HG03045 (cell line): ENCODE data around the gene PSMD8.
"Not testable (repeated sequence)": the region's sequence is repeated elsewhere in the genome, so short reads cannot be mapped to it uniquely, and the experiment has no call there.

ENCODE experiments used
- ATAC-seq: cut with Tn5 transposase; IDR thresholded peaks from one replicate; pipeline ENCODE4 v1.9.1; 2021; ENCODE audit warnings: mild to moderate bottlenecking, moderate library complexity; ENCODE audit not compliant: unreplicated experiment

PSMD8 gene

DNA sequence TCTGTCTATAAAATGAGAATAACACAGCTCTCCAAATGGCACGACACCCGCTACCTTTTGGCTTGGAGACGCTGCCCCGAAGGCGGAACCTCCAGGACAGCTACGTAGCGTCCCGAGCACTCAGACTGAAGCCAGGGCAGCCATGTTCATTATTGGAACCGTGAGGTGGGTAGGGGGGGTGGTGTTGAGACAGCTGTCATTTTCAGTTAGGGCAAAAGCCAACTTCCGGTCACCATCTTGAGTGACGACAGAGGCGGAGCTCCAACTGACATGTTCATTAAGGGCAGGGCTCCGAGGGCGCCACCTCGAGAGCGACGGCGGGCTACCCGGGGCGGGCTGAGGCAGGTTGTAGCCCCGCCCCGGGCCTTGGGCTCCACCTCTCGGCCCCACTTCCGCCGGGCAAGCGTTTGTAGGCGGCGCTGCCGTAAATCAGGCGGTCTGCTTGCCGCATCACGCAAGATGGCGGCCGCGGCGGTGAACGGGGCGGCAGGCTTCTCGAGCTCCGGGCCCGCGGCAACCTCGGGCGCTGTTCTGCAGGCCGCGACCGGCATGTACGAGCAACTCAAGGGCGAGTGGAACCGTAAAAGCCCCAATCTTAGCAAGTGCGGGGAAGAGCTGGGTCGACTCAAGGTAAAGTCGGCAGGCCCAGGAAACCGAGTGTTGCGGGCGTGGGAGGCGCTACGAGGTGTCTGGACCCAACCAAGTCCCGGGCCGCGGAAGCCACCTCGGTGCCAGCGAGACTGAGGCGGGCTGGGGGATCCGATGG is at the start of gene PSMD8:
Gene PSMD8, plus strand, starts transcription at position 240 of the 766 bp plus-strand sequence. Its CDS starts 31 bp downstream, at position 271.
- peak; percentile 93 for ATAC-seq

DNA sequence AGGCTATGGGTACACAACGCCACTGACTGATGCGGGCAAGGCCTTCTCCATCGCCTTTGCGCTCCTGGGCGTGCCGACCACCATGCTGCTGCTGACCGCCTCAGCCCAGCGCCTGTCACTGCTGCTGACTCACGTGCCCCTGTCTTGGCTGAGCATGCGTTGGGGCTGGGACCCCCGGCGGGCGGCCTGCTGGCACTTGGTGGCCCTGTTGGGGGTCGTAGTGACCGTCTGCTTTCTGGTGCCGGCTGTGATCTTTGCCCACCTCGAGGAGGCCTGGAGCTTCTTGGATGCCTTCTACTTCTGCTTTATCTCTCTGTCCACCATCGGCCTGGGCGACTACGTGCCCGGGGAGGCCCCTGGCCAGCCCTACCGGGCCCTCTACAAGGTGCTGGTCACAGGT is 47.8 kb upstream of the PSMD8 start:
- no peak for ATAC-seq

DNA sequence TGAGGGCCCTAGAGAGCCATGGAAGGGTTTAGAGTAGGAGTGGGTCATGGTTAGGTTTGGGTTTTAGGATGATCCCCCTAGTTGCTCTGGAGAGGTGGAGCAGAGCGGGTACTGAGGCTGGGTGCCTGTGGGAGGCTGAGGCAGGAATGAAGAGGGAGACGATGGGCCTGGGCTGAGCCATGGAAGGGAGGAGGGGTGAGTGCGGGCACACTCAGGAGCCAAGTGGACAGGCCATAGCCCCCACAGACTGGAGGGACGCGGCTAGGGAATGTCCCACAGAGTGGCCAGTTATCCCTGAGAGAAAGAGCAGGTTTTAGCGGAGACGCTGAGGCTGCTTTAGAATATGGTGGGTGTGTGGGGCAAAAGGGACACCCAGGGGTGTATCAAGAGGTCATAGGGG is 44.7 kb upstream of the PSMD8 start:
- no peak for ATAC-seq

DNA sequence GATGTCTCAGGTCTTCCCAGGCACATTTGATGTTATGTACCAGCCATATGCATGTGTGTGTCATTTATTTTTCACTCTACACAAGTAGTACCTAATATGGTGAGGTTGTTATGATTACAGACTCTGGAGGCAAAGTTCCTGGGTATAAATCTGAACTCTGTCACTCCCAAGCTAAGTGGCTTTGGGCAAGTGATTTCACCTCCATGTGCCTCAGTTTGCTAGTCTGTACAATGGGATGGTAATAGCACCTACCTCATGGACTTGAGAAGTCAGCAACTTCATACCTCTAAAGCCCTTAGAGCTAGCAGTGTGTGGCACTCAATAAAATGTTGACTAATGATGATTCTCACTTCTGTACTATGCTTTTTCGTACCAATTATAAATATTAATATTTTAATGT is 42.6 kb upstream of the PSMD8 start:
- ATAC-seq, result no peak

DNA sequence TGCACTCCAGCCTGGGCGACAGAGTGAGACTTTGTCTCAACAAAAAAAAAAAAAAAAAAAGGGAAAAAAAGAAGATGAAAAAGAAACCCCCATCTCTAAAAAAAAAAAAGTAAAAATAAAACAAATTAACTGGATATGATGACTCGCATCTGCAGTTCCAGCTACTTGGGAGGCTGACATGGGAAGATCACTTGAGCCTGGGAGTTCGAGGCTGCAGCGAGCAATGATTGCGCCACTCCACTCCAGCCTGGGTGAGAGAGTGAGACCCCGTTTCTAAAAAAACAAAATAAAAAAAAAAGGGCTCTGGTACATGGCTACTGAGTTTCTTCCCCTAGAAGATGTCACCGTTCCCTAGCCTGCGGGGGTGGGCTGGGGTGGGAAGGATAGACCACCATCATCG is 41.1 kb upstream of the PSMD8 start:
- no peak for ATAC-seq

DNA sequence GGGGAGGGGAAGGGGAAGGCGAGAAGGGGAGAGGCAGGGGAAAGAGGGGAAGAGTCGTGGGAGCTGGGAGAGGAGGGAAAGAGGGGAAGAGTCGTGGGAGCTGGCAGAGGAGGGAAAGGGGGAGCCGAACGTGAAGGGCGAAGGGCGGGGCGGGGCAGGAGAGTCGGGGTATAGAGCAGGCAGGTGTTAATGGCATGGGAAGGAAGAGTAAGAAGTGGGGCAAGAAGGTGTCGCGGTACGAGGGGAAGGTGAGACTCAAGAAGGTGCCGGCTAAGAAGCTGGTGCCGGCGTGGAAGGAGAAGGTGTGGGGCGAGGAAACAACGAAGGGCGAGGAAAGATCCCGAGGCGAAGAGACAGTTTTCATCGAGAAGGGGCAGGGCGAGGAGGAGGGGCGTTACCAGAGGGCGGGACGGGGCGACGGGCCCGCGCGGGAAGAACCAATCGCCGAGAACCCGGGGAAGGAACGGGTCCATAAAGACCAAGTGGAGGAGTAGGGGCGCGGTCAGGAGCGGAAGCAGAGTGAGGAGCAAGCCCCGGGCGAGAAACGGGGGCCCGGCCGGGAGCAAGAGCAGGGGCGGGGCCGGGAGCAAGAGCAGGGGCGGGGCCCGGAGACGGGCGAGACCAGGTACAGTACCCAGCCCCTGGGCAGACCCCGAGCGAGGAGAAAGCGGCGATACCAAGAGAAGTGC is 38.3 kb upstream of the PSMD8 start:
- ATAC-seq, result peak; percentile 77

DNA sequence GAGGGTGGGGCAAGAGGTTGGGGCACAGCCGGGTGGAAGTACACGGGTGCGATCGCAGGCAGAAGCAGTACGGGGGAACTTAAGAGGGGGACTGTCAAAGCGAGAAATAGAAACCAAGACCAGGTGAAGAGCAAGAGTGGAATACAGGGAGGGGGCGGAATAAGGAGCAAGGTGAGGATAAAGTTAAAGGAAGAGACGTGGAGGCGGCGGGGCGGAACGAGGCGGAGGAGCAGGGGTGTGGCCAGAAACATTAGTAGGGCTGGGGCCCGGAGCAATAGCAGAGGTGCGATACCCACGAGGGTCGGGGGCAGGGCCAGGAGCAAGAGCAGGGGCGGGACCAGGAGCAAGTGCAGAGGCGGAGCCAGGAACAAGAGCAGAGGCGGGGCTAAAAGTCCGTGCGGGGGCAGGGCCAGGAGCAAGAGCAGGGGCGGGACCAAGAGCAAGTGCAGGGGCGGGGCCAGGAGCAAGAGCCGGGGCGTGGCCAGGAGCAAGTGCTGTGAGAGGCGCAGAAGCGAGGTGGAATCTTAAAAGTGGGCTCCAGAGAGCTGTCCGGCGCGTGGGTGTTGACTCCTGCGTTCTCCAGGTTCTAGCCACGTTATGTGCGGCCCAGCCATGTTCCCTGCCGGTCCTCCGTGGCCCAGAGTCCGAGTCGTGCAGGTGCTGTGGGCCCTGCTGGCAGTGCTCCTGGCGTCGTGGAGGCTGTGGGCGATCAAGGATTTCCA is 37.6 kb upstream of the PSMD8 start:
- peak; percentile 55 for ATAC-seq

DNA sequence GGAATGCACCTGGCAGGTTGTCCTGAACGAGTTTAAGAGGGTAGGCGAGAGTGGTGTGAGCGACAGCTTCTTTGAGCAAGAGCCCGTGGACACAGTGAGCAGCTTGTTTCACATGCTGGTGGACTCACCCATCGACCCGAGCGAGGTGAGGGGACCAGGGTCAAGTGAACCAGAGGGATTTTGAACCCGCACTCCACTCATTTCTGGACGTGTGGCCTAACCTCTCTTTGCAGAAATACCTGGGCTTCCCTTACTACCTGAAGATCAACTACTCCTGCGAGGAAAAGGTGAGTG is 37.1 kb upstream of the PSMD8 start:
- ATAC-seq, result no peak

DNA sequence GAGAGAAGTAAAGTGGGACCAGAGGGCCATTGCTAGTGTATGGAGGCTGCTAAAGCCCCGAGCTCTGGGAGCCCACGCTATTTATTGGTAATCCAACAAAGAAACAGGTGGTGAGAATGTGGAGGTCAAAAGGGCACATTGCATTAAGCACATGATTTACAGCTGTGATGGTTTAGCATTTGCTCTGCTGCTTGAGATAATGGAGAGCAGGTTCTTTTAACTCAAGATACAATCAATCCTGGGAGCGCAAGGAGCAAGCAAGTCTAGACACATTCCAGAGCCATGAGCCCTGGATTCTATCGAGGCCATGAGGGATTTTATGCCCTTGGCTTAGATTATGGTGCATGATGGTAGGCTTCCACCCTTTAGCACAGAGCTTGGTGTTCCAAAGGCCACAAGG is 35.4 kb upstream of the PSMD8 start:
- not testable (repeated sequence) for ATAC-seq

DNA sequence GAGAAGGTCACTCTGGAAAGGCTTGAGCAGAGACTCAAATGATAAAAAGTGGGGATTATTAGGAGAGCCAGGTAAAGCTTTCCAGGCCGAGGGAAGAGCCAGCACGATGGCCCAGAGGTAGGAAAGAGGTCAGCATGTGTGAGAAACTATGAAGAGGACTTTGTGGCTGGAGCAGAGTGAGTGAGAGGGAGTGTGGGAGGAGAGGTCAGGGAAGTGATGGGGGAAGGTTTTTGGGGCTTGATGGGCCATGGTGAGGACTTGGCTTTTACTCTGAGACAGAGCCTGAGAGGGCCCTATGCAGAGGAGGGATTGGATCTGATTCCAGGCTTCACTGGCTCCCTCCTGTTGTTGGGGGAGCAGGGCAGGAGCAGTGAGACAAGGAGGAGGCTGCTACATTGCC is 33.4 kb upstream of the PSMD8 start:
- no peak for ATAC-seq

DNA sequence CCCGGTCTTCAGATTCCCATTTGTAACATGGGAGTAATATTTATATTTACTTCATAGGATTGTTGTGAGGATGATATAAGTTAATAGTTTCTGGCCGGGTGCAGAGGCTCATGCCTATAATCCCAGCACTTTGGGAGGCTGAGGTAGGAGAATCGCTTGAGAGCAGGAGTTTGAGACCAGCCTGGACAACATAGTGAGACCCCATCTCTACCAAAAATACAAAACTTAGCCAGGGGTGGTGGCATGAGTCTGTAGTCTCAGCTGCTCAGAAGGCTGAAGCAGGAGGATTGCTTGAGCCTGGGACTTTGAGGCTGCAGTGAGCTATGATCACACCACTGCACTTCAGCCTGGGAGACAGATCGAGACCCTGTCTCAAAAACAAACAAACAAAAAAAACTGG is 27.5 kb upstream of the PSMD8 start:
- no peak for ATAC-seq

DNA sequence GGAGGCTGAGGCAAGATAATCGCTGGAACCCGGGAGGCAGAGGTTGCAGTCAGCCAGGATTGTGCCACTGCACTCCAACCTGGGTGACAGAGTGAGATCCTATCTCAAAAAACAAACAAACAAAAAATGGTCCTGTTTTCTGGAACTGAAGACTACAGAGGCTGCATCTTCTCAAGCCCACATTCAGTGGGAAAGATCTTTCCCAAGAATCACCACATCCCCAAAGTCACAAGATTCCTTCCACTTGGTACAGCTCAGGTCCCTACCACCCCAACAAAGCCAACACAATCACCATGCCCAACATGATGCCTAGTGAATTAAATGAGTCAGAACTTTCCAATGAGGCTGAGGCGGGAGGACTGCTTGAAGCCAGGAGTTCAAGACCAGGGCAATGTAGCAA is 23.5 kb upstream of the PSMD8 start:
- no peak for ATAC-seq

DNA sequence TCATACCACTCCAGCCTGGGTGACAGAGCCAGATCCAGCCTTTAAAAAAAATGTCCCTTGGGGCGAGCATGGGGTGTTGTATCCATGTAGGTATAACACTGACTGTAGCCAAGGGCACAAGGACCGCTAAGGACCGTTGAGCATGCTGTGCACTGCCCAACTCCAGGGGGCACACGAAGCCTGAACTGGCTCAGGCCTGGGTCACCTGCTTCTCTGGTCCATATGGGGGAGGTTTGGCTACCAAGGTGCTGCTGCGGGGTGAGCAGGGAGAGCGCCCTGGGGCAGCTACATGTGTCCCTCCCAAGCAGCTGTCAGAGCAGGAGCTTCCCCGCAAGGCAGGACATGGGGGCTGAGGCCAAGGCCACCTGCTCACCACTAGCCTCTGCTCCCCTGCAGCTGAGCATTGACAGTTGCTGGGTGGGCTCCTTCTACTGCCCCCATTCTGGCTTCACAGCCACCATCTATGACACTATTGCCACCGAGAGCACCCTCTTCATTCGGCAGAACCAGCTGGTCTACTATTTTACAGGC is 22.4 kb upstream of the PSMD8 start:
- ATAC-seq, result no peak

DNA sequence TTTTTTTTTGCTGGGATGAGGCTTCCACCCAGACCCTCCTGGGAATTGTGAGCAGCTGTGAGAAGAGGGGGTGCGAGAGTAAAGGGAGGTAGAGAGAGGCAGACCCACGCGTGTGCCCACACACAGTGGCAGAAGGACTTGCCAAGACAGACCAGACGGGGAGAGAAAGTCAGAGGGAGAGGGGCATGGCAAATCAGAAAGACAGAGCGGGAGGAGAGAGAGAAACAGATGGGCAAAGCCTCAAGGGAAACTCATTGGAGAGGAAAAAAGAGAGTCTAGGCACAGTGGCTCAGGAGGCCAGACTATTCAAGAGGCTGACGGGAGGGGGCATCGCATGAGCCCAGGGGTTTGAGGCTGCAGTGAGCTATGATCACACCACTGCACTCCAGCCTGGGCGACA is 21.8 kb upstream of the PSMD8 start:
- ATAC-seq, result no peak

DNA sequence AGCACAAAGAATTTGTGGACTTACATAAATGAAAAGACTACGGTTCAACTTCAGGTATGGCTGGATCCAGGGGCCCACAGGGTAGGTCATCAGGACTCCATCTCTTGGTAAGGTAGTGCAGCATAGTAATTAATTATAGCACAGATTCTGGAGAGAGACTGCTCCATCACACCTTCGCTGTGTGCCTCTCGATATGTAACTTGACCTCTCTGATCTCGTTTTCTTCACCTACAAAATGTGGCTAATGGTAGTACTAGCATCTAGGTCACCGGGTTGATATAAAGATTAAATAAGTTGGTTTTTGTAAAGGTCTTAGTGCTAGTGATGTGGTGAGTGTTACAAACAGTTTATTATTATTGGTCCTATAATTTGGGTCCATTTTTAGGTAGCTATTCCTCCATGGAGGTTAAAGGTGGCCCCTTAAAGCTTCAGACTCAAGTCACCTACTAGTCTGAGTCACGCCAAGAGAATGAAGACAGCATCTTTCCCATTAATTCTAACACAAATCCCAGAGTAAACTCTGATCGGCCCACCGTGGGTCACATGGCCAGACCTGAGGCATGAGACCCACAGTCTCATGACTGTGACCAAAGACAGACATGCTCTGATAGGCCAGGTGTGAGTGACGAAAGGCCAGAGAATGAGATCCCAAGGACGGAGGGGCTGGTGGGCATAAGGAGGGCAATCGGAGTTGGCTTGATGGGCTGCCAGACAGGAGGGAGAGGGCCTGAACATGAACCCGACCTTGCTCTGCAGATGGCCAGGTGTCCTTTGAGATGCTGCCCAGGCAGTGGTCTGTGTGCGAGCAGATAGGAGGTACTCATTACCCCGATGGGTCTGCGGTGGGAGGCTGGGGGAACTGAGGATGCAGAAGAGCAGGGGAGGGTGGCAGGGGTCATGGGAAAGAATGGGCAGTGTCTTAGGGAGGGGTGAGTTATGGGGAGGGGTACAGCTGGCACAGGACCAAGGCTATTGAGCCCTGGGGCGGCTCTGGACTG is 18.3 kb upstream of the PSMD8 start:
- ATAC-seq, result no peak

DNA sequence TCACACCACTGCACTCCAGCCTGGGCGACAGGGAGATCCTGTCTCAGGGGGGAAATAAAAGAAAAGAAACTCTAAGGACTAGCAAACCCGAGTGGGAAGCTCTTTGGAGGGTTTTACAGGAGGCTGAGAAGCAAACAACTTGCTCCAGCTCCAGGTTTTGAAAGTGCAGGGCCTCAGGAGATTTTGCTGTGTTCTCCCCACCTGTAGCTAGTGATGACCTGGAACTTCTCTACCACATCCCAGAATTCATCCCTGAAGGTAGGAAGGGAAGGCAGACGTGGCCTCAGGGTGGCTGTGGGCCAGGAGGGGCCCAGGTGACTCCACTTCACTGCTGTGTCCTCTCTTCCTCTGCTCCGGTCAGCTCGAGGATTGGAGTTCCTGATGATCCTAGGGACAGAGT is 16.3 kb upstream of the PSMD8 start:
- no peak for ATAC-seq

DNA sequence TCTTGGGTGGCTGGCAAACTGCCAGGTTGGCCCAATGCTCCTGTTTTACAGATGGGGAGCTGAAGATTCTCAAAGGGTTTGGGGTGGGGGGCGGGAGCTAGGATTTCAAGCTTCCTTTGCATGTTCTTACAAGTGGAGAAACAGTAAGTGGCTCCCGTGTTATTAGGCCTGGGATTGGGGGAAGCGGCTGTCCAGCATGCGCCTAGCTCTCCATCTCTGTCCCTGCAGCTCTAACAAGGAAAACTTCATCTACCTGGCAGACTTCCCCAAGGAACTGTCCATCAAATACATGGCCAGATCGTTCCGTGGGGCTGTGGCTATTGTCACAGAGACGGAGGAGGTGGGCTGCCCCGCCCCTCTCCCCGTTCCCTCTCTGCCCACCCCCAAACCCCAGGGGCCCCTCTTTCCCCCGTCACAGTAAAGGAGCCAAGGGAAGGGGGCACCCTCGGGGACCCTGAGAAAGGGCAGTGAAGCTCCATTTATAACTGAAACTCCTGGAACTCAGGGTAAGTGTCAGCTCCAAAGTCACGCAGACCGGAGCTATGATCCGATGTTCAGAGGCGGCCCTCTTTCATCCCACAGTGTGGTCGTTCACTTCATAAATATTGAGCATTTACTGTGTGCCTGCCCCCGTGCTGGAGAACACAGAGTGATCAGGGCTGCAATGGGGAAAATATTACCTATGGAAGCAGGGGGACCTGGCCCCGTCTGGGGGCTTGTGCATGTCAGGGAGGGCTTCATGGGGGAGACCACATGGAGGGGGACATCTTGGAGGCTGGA is 14.9 kb upstream of the PSMD8 start:
- no peak for ATAC-seq

DNA sequence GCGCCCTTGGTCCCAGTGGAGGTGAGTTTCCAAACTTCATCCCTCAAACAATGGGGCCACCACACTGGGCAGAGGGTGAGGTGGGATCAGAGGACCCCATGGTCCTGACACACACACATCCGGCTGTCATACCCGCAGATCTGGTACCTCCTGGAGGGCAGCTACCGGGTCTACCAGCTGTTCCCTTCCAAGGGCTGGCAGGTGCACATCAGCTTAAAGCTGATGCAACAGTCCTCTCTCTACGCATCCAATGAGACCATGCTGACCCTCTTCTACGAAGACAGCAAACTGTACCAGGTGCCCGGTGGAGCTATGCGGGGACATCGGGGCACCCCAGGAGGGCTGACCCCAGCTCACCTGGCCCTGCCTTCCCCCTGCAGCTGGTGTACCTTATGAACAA is 14.0 kb upstream of the PSMD8 start:
- no peak for ATAC-seq

DNA sequence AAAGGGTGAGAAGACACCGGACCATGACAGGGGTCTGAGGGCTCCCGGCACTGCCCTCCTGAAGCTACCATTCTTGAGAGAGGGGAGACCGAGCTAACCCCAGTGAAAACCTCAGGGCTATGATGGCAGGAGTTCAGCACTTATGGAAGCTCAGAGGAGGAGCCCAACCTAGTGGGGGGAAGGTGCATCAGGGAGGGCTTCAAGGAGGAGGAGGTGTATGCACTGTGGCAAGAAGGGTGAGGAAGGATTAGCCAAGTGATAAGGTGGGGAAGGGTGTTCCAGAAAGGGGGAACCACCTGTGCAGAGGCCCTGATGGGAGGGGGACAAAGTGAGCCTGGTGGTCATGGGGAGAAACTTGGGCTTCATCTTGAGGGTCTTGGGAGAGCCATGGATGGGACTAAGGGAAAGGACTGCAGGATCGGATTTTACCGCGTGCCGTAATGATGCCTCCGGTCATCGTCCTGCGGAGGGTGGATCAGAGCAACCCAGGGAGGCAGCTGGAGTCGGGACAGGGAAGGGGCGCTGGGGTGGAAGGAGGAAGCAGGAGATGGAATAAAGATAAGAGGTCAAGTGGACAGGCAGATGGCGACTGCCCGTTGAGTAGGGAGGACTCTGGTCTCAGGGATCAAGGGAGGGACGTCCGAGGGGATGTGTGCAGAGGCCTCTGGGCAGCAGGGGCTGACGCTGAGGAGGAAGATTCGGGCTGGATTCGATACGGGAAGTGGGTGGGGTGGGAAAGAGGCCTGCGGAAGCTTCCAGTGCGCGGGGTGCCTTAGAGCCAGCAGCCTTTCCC is 13.3 kb upstream of the PSMD8 start:
- no peak for ATAC-seq
